ENCODE data around the gene ANGPTL4. TPM values are rescaled to one million over a fixed set of nuclear protein-coding genes. Genes with fewer than 3 reads are reported as not detected.

ANGPTL4 gene
- total and polyA plus RNA-seq, 2 of the 13 experiments (the other 11 are each of a cell fraction or from before 2014, with no cell fraction given): 0.80 to 21.7 TPM

GRCh38 chr19:8367327-8368001 lies 3.5 kb downstream of the ANGPTL4 start (continued):
- TF ChIP-seq ZFP90 (CRISPR knock-in tag; IDR thresholded peaks at IDR 0.05; ENCODE audit: borderline replicate concordance) (no peak), TRAFD1 (CRISPR knock-in tag; IDR thresholded peaks at IDR 0.05; ENCODE audit: borderline replicate concordance) (no peak), ZNF746 (CRISPR knock-in tag; IDR thresholded peaks at IDR 0.05) (no peak), KDM6A (CRISPR knock-in tag; IDR thresholded peaks at IDR 0.05; ENCODE audit: low read depth) (no peak), PAXIP1 (CRISPR knock-in tag; conservative IDR thresholded peaks at IDR 0.05) (0 out of 2 replicates have a peak, but pooled peaks have one; percentile 16), ZNF7 (CRISPR knock-in tag; IDR thresholded peaks at IDR 0.05) (no peak), ZNF563 (CRISPR knock-in tag; IDR thresholded peaks at IDR 0.05) (no peak), U2AF1 (optimal IDR thresholded peaks at IDR 0.05; ENCODE audit: low read depth, low read length) (no peak), KDM2A (CRISPR knock-in tag; IDR thresholded peaks at IDR 0.05; ENCODE audit: borderline replicate concordance, low read depth) (peak; percentile 14; the same call in 1 of the 2 replicates), ZNF101 (CRISPR knock-in tag; IDR thresholded peaks at IDR 0.05; ENCODE audit: borderline replicate concordance, low read depth) (no peak), POLR2AphosphoS2 (IDR thresholded peaks at IDR 0.05; ENCODE audit: low read depth, low read length) (0 out of 2 replicates have a peak, but pooled peaks have one; percentile 65), DZIP1 (CRISPR knock-in tag; IDR thresholded peaks at IDR 0.05) (no peak), PREB (CRISPR knock-in tag; IDR thresholded peaks at IDR 0.05) (no peak), ZNF235 (CRISPR knock-in tag; IDR thresholded peaks at IDR 0.05; ENCODE audit: borderline replicate concordance) (no peak), ZNF253 (CRISPR knock-in tag; IDR thresholded peaks at IDR 0.05; ENCODE audit: borderline replicate concordance) (no peak)
